NCI-H146 treated with DMSO at 0.1 percent for 48 hours (cell line): ENCODE data around the gene ABHD10.

ENCODE experiments used
- DNase-seq: peaks from one replicate; lab custom pipeline; 2025; ENCODE audit not compliant: unreplicated experiment; lab: John Stamatoyannopoulos, UW

ABHD10 gene

DNA sequence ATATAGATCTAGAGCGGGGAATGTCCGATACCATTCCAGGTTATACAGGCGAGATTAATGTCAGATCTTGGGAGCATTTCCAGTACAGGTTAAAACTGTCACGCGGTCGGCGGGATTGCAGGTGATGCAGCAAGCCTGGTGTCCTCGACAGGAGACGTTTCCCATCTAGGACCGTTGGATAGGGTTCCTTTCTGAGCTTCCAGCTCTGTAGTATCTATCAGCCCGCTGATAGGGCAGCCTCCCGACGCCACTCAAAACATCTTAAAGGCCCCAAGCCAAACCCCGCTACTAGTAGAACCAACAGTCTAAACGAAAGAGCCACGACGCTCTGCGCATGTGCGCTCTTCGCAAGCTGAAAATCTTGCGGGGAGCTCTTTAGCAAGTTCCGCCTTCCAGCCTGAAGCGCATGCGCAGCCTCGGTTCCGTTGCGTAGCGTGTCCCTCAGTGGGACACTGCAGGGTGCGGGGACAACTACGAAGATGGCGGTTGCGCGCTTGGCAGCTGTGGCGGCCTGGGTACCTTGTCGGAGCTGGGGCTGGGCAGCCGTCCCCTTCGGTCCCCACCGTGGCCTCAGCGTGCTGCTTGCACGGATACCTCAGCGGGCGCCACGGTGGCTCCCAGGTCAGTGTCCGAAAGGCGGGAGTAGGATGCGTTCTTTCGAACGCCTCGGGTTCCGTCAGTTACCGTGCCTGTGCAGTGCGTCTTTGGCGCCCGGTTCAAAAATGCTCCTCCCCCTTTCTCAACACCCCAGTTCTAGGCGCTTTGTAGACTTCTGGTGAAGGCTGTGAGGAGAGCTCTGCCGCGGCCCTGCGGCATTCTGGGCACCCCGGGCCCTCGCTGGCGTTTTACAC lies at the start of gene ABHD10:
TSS of gene ABHD10 (plus strand) at position 444 of the 851 bp plus-strand sequence. CDS start at position 480, 36 bp downstream.
- DNase-seq, result peak; percentile 100

DNA sequence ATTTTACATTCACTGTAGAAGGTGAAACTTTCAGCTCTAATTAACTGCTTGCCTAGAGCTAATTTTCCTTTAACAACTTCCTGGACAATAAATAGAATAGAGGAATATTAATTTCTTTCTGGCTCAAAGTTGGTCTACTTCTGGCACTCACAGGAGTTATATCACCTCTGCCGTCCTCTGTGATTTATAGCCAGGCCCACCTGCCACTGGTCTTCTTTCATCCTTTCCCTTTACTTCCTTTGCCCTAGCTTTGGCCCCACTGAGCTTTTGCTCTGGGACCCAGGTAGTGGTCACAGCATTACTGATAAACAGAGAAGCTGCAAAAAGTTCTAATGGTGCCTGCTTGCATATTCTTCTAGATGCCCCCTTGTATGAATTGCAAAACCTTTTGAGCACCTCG lies 49.3 kb upstream of the ABHD10 start:
- no peak for DNase-seq

DNA sequence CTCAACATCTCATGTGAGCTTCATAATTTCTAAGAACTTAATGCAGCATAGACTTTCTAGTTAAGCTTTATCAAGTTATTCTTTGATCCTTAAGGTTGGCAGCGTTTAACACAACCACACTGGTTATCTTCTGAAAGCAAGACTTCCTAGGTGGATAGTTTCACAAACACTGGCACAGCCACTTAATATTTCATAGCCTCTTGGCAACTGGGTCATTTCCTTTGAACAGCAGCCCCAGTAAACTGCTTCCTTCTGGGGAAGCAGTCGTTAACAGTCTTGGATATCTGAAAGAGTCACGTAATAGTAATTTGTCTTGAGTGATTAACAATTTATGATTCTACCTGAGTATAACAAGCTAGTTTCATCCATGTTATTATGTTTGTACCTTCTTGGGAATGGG lies 45.9 kb upstream of the ABHD10 start:
- no peak for DNase-seq

DNA sequence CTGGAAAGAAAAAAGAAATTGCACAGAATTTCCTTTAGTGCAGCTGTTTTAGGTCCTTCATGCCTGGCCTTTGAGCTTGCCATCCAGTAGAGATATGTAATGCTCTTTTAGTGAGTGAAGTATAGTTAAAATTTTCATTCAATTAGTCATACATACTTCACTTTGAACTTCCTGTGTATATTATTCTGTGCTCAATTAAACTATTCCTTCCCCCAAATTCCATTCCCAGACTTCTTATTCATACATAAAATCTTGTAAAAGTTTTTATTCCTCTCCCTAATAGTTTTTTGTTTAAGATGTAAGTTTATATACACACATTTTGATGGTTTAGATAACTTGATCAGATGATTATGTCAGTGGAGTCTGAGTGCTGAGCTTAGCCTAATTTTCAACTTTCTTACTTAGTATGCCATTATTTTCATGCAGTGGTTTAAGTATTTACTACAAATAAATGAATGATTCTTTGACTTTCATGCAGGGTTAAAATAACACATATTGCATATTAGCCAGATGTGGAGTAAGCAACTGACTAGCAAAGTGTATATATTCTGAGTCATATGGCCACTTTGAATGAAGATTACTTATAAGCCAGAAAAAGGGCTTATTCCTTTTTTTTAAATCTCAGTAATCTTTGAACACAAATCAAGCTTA lies 42.5 kb upstream of the ABHD10 start:
- DNase-seq, result no peak

DNA sequence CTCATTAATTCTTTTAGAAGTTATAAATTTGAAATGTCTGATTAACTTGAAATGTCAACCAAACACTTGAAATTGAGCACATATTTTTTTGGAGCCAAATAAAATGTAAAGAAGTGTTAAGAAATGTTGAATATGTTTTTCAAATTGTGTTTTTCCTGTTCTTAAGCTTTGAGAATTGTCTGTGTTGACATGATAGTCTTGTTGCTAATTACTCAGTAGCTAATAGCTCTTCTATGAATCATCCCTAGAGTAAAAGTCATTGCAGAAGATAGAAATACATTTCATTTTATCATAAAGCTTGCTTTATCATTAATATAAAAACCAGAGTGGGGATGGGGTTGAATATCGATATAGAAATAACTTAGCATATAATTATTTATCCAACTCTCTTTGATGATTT lies 41.9 kb upstream of the ABHD10 start:
- DNase-seq, result no peak

DNA sequence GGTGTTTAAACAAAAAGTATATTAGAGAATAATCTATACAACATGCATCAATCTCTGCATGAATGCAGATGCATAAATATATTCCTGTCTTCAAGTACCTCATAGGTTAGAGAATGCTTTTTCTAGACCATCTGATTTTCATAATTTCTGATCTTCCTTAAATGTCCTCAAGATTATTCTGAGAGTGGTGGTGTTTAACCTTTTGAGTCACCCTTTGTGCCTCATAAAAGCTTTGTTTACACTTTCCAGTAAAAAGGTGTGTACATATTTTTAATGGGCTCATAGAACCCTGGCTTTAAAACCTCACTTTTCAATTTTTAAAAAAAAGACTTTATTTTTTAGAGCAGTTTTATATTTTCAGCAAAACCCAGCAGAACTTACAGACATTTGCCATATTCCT lies 41.0 kb upstream of the ABHD10 start:
- no peak for DNase-seq

DNA sequence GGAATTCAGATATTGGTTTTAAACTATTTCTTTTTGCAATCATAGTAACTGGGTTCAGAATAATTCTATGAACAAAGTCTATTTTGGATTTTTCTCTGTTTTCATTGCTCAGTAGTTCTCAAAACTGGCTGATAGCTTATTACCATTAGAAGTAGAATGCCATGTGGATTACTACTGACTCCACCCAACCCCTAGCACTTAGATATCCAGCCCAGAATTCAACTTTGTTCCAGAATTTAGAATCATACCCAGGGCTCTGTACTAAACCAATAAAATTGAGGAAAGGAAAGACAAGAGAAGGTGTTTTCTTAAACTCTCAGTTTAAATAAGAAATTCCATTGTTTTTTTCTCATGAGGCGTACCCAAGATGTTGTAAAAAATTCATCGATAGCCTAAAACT lies 39.0 kb upstream of the ABHD10 start:
- DNase-seq, result no peak

DNA sequence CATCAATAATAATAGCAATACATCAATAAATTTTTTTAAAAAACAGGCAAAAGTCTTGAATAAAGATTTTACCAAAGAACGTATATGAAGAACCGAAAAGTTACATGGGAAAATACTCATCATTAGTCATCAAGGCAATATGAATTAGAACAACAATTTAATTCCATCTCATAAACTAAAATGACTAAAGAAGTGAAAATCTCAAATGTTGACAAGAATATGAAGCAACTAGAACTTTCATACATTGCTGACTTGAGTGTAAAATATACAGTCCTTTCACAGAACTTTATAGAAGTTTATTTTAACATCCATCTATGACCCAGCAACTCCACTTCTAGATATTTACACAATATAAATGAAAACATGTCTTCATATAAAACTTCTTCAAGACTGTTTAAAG lies 35.3 kb upstream of the ABHD10 start:
- DNase-seq, result no peak

DNA sequence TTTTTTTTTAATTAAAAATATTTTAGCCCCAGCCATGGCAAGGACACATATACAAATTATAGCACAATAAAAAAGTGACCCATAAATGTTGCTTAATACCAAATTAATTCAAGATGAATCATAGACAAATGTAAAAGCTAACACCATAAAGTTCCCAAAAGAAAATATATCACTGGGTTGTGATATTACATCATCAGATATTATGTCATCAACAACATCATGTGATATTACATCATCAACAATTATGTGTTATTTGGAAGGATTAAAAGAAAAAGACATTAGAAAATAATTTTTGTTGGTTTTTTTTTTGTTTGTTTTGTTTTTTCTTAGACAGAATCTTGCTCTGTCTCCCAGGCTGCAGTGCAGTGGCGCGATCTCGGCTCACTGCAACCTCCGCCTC lies 34.5 kb upstream of the ABHD10 start:
- DNase-seq, result no peak

DNA sequence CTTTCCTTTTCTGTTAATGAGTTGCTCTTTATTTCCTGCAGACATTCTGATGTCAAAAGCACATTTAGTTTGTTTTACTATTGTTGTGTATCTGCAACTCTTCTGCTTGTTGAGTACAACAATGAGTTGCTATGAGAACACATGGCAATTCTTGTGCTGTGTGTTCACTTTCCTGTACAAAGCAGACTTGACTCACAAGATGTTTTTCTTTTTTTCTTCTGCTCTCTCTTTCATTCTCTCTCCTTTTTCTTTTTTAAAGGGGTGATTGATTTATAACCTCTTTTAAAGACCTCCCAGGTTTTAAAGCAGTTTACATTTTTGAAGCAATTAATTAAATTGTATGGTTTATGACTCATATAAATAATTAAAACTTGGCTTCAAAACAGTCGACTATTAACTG lies 31.6 kb upstream of the ABHD10 start:
- DNase-seq, result no peak

DNA sequence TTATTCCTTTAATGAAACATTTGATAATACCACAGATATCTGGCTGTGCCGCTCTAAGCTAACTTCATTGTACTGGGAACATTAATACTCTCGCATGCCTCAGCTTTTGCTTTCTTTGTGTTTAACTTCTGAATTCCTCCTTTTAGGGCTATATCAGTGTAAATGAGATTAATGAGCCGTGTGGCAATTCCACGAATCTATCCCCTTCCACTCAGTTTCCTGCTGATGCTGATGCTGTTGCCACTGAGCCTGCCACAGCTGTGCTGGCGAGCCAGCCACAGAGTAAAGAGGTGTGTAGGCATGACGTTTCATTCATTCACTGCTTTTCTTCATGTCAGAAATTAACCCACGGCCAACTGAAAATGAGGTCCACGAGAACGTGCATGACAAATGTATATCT lies 30.0 kb upstream of the ABHD10 start:
- DNase-seq, result no peak

DNA sequence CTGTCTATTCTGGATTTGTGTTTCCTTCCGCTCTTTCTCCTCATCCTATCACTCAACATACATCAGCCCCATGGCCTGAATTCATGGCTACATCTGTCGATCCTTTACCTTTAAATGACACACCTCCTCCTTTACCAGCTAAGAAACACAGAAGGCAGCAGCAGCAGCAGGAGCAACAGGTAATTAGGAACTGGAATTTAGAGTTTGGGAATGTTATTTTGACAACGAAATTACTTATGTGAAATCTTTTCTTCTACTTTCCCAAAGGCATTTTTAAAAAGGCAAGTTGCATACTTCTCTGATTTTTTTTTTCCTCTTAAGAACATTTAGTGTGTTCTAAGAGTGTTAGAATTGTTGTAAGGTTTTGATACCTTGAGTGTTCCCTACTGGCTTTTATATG lies 29.1 kb upstream of the ABHD10 start:
- no peak for DNase-seq

DNA sequence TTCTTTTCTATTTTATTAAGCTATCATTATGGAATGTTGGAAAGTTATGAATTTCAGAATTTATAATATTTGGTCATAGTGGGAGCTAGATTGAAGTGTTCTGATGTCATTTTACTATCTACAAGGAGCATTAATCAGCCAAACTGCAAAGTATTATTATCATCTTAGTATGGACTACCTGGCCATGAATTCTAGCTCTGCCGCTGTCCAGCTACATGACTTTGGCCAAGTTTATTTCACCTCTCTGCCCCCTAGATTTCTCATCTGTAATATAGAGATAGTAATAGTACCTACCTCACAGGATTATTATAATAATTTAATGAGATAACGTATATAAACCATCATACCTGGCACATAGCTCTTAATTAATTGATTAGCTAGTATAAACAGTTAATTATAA lies 27.8 kb upstream of the ABHD10 start:
- no peak for DNase-seq

DNA sequence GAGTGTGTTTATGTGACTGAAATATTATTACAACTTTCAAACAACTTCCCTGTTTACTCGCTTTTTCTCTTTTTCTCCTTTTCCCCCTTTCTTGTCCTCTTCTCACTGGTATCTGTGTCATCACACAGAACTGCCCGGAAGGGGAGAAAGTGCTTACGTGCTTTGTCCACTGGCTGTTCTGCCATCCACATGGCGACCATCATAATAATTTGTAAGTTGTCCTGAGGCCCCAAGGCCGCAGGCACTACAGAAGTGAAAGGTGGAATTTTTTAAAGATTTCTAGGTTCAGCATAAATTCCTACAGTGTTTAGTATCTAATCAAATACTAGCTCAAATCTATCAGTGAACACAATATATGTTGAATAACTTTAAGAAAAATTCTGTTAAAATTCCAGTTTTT lies 26.7 kb upstream of the ABHD10 start:
- no peak for DNase-seq

DNA sequence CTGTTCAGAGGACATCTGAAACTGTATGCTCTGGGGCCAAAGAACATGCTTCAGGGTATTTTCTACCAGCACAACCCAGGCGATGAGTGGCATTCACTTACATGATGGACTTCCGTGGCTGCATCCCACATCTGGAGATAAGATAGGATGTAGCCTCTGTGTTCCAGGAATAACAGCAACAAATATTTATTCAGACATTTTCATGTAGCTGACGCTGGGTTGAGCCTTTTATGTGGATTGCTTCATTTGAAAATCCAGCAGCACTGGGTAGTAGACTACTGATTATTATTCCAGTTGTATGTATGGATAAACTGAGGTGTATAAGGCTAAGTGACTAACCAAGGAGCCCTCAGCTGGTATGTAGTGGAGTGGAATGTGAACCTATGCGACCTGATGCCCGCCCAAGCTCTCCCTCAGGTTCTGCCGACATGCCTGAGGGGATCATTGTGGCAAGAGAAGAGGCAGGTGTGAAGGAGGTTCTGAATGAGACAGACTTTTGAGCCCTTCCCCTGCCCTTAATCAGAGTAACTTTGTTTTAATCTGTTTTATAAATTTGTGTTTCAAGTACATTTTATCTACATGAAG lies 25.9 kb upstream of the ABHD10 start:
- no peak for DNase-seq

DNA sequence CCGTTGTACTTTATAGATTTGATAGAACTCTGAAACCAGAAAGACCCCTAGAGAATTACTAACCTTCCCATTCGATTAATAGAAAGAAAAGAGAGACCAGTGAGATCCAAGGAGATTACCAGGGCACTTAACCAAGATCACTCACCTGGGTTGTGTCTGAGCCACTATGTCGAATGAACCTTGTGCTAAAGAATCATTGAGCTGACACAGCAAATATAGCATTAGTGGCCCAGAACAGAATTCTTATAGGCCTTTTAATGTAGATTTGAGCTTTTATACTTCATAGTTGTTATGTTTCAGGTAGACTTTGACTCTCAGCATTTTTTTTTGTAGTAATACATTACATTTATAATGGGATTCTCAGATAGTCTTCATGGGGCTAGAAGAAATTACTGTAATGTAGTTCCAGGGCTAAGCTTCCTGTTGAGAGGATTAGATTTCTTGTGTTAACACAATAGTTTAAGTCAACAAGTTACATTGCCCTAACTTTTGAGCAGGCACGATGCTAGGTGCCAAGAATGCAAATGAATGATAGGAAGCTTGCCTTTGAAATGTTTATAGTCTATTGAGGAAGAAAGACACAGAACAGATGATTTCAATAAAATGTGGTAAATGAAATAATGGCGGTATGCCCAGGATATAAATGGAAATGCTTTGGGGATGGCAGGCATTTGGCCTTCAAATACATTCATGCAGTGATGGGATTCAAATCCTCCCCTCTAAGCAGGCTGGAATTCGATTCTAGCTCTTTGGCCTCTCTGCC lies 24.4 kb upstream of the ABHD10 start:
- no peak for DNase-seq

DNA sequence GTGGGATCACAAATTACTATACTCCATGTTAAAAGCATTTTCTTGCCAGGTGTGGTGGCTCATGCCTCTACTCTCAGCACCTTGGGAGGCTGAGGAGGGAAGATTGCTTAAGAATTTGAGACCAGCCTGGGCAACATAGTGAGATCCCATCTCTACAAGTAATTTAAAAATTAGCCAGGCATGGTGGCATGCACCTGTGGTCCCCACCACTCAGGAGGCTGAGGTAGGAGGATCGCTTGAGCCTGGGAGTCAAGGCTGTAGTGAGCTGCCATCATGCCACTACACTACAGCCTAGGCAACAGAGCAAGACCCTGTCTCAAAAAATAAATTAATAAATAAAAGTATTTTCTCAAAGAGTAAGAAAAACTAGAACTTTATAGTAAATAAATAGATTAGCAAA lies 22.9 kb upstream of the ABHD10 start:
- DNase-seq, result no peak

DNA sequence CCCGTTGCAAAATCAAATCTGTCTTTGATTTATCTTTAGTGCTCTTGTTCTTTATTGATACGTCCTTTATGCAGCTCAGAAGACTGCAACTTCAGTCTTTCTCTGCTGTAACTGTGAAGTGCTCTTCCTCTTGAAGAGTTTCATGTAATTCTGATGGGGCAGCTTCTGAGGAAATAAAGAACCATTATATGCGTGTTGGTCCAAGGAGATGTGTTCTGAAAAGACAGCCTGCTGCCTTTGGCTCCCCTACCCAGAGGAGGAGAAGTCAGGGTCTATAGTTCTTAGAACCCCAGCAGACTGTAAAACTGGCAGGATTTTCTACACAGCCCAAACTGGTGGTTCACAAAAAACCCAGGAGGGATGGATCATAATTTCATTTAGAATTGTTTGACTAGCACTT lies 22.4 kb upstream of the ABHD10 start:
- DNase-seq, result no peak

DNA sequence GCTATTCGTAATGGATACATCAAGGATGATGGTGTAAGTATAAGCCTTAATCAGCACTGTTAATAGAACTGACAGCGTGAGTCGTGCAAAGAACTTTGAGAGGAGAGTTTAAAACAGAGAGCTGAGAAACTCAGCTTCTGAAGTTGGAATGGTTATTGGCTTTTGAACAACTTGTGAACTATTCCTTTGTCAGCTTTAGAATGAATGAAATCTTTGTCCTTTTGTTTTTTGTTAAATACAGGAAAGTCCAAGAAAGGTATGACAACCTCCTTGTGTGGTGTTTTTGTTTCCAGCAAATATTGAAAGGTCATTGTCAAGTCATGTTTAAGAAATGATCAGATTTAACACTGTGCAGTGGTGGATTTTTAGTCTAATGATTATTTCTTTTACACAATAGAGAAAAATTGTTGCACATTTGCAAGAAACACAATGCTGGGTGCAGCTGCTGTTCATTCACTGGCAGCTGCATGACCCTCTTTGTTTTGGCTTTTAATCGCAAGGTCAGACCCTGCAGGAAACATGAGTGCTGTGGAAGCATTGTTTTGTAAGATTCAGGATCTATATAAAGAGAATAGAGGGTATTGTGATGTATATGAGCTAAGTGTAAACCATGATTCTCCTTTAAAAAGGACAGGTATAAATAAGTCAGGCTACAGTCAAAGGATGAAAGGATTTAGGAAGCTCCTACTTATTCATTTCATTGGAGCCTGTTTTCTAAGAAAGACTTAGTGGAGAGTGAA lies 21.7 kb upstream of the ABHD10 start:
- DNase-seq, result peak; percentile 95

DNA sequence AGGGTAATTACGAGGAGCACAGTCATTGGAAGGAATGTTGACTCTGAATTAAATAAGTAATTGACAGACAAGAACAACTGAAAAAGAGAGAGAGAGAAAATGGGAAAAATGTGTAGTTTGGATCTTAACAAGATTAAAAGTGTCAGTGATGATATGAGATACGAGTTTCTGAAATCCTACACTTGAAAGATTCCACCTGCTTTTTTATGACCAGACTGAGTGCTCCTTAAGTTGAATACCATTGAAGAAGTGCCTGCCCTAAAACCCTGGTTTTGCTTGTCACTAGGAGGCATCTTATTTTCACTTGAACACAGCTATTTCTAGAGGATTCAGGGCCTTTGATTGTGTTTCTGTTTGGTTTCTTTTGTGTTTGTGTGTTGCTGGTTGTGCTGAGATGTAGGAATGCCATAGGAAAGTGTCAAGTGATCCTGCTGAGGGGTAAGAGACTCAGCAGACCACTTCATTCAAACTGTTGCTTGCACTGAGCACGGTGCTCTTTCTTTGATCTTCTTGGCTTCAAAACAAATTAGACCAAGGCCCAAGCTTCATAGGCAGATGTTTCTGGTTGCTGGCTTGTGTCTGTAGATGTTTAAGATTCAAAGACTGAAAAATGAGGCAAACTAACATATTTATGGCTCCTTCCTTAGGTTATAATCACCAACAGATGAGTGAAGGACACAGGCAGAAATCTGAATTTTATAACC lies 17.2 kb upstream of the ABHD10 start:
- no peak for DNase-seq
